ENCODE measurements around the gene WDR33. TPM values are rescaled to one million over a fixed set of nuclear protein-coding genes. Genes with fewer than 3 reads are reported as not detected.
A peak's percentile ranks its signal among the peaks of the same experiment; 100 is the strongest.

WDR33 gene
- total and polyA plus RNA-seq, 2 experiments from 2014 or later: 40.3 to 44.4 TPM

GRCh38 chr2:127651971-127652550, 158.9 kb downstream of the WDR33 start:
- peaks cover 17% of the 10 kb centered on the region for H3K4me1 ChIP-seq (ENCODE audit: low read depth)
- no peaks in the 10 kb centered on the region for H3K9me3 ChIP-seq (ENCODE audit: low read depth)
- no peaks in the 10 kb centered on the region for H3K27me3 ChIP-seq
- DNase-seq (ENCODE audit: low read depth in 1 of 2, low spot score in 1 of 2): peak; percentile 78 to 91
- no peak for TF ChIP-seq CTCF (IDR thresholded peaks at IDR 0.05; ENCODE audit: low read depth, low read length)
- H3K27ac ChIP-seq: peak overlapping the region; percentile 56
- H3K36me3 ChIP-seq: no peaks in the 10 kb centered on the region
- H3K4me3 ChIP-seq: no peak overlapping the region

DNA sequence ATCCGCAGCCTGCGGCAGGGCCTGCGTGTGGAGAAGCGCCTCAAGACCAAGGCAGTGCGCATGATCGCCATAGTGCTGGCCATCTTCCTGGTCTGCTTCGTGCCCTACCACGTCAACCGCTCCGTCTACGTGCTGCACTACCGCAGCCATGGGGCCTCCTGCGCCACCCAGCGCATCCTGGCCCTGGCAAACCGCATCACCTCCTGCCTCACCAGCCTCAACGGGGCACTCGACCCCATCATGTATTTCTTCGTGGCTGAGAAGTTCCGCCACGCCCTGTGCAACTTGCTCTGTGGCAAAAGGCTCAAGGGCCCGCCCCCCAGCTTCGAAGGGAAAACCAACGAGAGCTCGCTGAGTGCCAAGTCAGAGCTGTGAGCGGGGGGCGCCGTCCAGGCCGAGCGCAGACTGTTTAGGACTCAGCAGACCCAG, 159.6 kb downstream of the WDR33 start:
- H3K4me3 ChIP-seq: no peak overlapping the region
- H3K9me3 ChIP-seq (ENCODE audit: low read depth): no peaks in the 10 kb centered on the region
- no peak for DNase-seq (ENCODE audit: low read depth in 1 of 2, low spot score in 1 of 2)
- peak overlapping the region; percentile 56 for H3K27ac ChIP-seq
- no peak for TF ChIP-seq CTCF (IDR thresholded peaks at IDR 0.05; ENCODE audit: low read depth, low read length)
- no peaks in the 10 kb centered on the region for H3K36me3 ChIP-seq
- no peaks in the 10 kb centered on the region for H3K27me3 ChIP-seq
- H3K4me1 ChIP-seq (ENCODE audit: low read depth): peaks cover 17% of the 10 kb centered on the region

Other genes with a start within 250 kb of the WDR33 start
- not detected in 2 replicates for gene GPR17, start 165.0 kb downstream of the WDR33 start, total RNA-seq
- gene GPR17, start 165.0 kb downstream of the WDR33 start, polyA plus RNA-seq: 0.09 TPM in 1 of 2 replicates, not detected in the other
- gene LIMS2, start 135.6 kb downstream of the WDR33 start, total RNA-seq: 23.2 and 32.9 TPM in 2 replicates
- 35.2 and 48.8 TPM in 2 replicates for gene LIMS2, start 135.6 kb downstream of the WDR33 start, polyA plus RNA-seq
- 9.3 and 11.7 TPM in 2 replicates for gene SFT2D3, start 109.7 kb downstream of the WDR33 start, total RNA-seq
- gene SFT2D3, start 109.7 kb downstream of the WDR33 start, polyA plus RNA-seq: 0.13 and 5.9 TPM in 2 replicates
- gene POLR2D, start 47.0 kb upstream of the WDR33 start, total RNA-seq: 14.4 and 16.0 TPM in 2 replicates
- 26.1 and 44.2 TPM in 2 replicates for gene POLR2D, start 47.0 kb upstream of the WDR33 start, polyA plus RNA-seq
- gene AMMECR1L, start 74.8 kb upstream of the WDR33 start, total RNA-seq: 7.9 and 10.3 TPM in 2 replicates
- gene AMMECR1L, start 74.8 kb upstream of the WDR33 start, polyA plus RNA-seq: 6.6 and 8.2 TPM in 2 replicates
- gene SAP130, start 216.9 kb upstream of the WDR33 start, total RNA-seq: 18.6 and 19.5 TPM in 2 replicates
- gene SAP130, start 216.9 kb upstream of the WDR33 start, polyA plus RNA-seq: 22.8 and 23.9 TPM in 2 replicates